ENCODE results near the gene CDNF.

GRCh38 chr10:14800397-14800796 is 37.4 kb downstream of the CDNF start:
- no peak for TF ChIP-seq POLR2A (IDR thresholded peaks at IDR 0.05)
- no peak for TF ChIP-seq CTCF (IDR thresholded peaks at IDR 0.05)
